C4-2B (cell line): Measurements from ENCODE around the gene SNAPC1.
A peak's percentile ranks its signal among the peaks of the same experiment; 100 is the strongest.

ENCODE experiments used
- CTCF ChIP-seq: fragments of 450-650 bp; conservative IDR thresholded peaks from 2 replicates; pipeline ENCODE4 v1.5.1; 2017; ENCODE audit warnings: mild to moderate bottlenecking
- ZFX ChIP-seq: fragments of 450-650 bp; IDR thresholded peaks from 2 replicates; pipeline ENCODE4 v1.6.1; 2017

- peak; percentile 51 for TF ChIP-seq CTCF
- no peak for TF ChIP-seq ZFX
Measured at GRCh38 chr14:61730756-61731373, 31.4 kb upstream of the SNAPC1 start.
